Fibroblast of mammary gland (primary cell): ENCODE data around the gene OR13D1.
"Not testable (repeated sequence)": the region's sequence is repeated elsewhere in the genome, so short reads cannot be mapped to it uniquely, and the experiment has no call there.

Source experiments
- DNase-seq: peaks from one replicate; pipeline ENCODE4 v3.0.0-alpha.2; 2010; ENCODE audit warnings: low read depth
- H3K4me3 ChIP-seq: 2 replicates; pipeline ENCODE4 v1.5.1; 2011; ENCODE audit warnings: low read depth, mild to moderate bottlenecking, low read length, moderate library complexity; ENCODE audit not compliant: control insufficient read depth
- TF ChIP-seq, protein P1 (sequence below): conservative IDR thresholded peaks from 2 replicates; pipeline ENCODE4 v1.5.1; 2011; ENCODE audit warnings: low read depth, low read length, inconsistent platforms; ENCODE audit not compliant: control insufficient read depth, insufficient read depth

Gene OR13D1, protein sequence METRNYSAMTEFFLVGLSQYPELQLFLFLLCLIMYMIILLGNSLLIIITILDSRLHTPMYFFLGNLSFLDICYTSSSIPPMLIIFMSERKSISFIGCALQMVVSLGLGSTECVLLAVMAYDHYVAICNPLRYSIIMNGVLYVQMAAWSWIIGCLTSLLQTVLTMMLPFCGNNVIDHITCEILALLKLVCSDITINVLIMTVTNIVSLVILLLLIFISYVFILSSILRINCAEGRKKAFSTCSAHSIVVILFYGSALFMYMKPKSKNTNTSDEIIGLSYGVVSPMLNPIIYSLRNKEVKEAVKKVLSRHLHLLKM

DNA sequence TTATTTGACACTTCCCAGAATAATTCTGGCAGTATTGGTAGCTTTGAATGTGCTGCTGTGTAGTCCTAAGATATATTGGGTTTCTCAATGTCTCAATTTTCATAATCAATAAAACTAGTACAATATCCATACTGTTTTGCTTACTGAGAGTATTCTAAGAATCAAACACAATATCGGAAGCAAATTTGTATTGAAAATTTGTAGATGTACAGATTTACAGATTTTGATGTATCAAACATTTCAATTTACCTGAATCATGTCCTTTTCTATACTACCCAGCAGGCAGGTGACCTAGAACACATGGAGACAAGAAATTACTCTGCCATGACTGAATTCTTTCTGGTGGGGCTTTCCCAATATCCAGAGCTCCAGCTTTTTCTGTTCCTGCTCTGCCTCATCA, at the start of gene OR13D1:
Gene OR13D1, plus strand, starts transcription at position 301 of the 400 bp plus-strand sequence. Its CDS starts 0 bp downstream, at position 301.
- no peak within 1 kb of the TSS for H3K4me3 ChIP-seq
- DNase-seq = no peak
- TF ChIP-seq, protein P1, sequence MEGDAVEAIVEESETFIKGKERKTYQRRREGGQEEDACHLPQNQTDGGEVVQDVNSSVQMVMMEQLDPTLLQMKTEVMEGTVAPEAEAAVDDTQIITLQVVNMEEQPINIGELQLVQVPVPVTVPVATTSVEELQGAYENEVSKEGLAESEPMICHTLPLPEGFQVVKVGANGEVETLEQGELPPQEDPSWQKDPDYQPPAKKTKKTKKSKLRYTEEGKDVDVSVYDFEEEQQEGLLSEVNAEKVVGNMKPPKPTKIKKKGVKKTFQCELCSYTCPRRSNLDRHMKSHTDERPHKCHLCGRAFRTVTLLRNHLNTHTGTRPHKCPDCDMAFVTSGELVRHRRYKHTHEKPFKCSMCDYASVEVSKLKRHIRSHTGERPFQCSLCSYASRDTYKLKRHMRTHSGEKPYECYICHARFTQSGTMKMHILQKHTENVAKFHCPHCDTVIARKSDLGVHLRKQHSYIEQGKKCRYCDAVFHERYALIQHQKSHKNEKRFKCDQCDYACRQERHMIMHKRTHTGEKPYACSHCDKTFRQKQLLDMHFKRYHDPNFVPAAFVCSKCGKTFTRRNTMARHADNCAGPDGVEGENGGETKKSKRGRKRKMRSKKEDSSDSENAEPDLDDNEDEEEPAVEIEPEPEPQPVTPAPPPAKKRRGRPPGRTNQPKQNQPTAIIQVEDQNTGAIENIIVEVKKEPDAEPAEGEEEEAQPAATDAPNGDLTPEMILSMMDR = no peak

- DNase-seq = no peak
- TF ChIP-seq, protein P1 = no peak
Measured at GRCh38 chr9:104658496-104659195, 35.7 kb upstream of the OR13D1 start.

GRCh38 chr9:104675611-104676010, 18.7 kb upstream of the OR13D1 start:
- no peak for DNase-seq
- TF ChIP-seq, protein P1 = no peak
- H3K4me3 ChIP-seq = no peak overlapping the region

More at GRCh38 chr9:104658496-104659195, 35.7 kb upstream of the OR13D1 start:
- no peak overlapping the region for H3K4me3 ChIP-seq

DNA sequence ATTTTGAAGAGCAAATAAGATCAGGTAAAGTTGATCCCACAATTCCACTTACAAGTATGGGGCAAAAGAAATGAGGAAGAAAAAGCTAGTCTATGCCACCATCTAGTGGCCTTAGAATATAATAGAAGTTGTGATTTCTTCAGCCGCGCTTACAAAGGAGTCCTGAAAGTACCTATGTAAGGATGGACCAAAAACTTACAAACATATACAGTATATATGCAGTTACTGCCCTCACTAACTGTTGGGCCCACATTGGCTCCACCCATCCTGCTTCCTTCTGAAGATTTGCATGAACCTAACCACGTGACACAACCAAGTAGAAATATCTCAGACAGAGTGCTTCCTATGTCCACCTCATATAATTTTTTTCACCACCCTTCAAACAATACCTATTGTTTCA, 11.7 kb upstream of the OR13D1 start:
- DNase-seq = peak; percentile 70
- no peak overlapping the region for H3K4me3 ChIP-seq
- TF ChIP-seq, protein P1 = peak; percentile 48

GRCh38 chr9:104686081-104686480, 8.2 kb upstream of the OR13D1 start:
- H3K4me3 ChIP-seq = no peak overlapping the region
- DNase-seq = no peak
- TF ChIP-seq, protein P1 = no peak

- no peak for DNase-seq
- TF ChIP-seq, protein P1 = no peak
- no peak overlapping the region for H3K4me3 ChIP-seq
Measured at GRCh38 chr9:104700306-104700705, 6.0 kb downstream of the OR13D1 start.

- not testable (repeated sequence) for DNase-seq
Measured at GRCh38 chr9:104708737-104709136, 14.4 kb downstream of the OR13D1 start.

More at GRCh38 chr9:104708737-104709136, 14.4 kb downstream of the OR13D1 start:
- H3K4me3 ChIP-seq = not testable (repeated sequence)
